ENCODE data around the gene NOTUM. TPM values are rescaled to one million over a fixed set of nuclear protein-coding genes. Genes with fewer than 3 reads are reported as not detected.

Gene NOTUM
- total and polyA plus RNA-seq, 4 experiments from 2014 or later: not detected

- intact Hi-C loops (cut with micrococcal nuclease): loop anchor here (1.0 to 2.0 kb wide), 2 partner anchors 10 to 57 kb away; partner anchors contain the start of genes MAFG and P4HB
- Histone ChIP-seq H3K36me3 (ENCODE audit: insufficient read depth, low read length) (peaks cover 33% of the 10 kb centered on the region), H3K27ac (ENCODE audit: low read depth, low read length) (peak within 1 kb of the TSS; percentile 64), H3K4me1 (ENCODE audit: insufficient read depth, low read length) (peaks cover 27% of the 10 kb centered on the region), H3K4me3 (ENCODE audit: low read length in 2 of 2) (peak within 1 kb of the TSS; percentile 30 to 66), H3K9me3 (ENCODE audit: control insufficient read depth in 1 of 2, low read length in 2 of 2) (no peaks in the 10 kb centered on the region), H3K27me3 (ENCODE audit: insufficient read depth, low read length) (no peaks in the 10 kb centered on the region)
- ChIA-PET POLR2A (ENCODE audit: partially characterized antibody) (interaction anchor here (0.8 to 2.8 kb wide), 11 partner anchors 9 to 181 kb away, joined by 3 to 33 read pairs (median 4); partner anchors contain the start of genes ARHGDIA, MAFG and NPB), CTCF (ENCODE audit: partially characterized antibody) (interaction anchor here (0.9 to 1.1 kb wide), 2 partner anchors 10 to 25 kb away, joined by 4 to 5 read pairs; partner anchors contain the start of gene MAFG)
- DNase-seq: peak; percentile 79 to 81 (median 80)
- peak within 1 kb of the TSS; percentile 86 to 95 (median 92) for H3K4me3 Mint-ChIP-seq
- no peaks in the 10 kb centered on the region for H3K9me3 Mint-ChIP-seq
- peak within 1 kb of the TSS; percentile 80 to 94 (median 90) for H3K27ac Mint-ChIP-seq
- H3K36me3 Mint-ChIP-seq: peaks cover 16 to 36% of the 10 kb centered on the region in 2 donors
- no peaks in the 10 kb centered on the region for H3K27me3 Mint-ChIP-seq
- peaks cover 13 to 42% (median 26%) of the 10 kb centered on the region in 4 donors for H3K4me1 Mint-ChIP-seq
Observed at GRCh38 chr17:81917565-81918332, 43.2 kb downstream of the NOTUM start, which contains the start of gene SIRT7. SIRT7 (minus strand) TSS chr17:81918176; CDS start chr17:81918131, 45 bp downstream.

DNA sequence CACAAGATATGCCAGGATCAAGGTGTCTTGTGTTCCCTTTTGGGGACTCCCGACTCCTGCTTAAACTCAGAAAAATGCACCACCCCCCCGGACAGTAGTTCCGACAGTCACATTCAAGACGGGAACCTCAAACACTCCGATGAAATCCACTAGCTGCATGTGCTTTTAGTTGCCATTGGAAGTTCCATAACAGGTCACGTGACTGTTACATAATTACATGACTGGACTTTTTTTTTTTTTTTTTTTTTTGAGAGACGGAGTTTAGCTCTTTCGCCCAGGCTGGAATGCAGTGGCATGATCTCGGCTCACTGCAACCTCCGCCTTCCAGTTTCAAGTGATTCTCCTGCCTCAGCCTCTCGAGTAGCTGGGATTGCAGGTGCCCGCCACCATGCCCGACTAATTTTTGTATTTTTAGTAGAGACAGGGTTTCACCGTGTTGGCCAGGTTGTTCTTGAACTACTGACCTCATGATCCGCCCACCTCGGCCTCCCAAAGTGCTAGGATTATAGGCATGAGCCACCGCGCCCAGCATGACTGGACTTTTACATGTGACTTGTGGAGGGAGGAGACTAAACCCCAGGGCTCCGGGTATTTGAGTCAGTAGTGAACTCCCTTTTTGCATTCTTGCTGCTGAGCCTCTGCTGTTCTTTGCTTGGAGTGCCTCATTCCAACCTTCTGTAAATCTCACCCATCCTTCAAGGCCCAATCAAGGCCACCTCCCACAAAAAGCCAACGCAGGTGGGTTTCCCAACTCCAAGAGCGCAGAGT, 44.6 kb downstream of the NOTUM start:
- no peaks in the 10 kb centered on the region for H3K9me3 ChIP-seq (ENCODE audit: control insufficient read depth in 1 of 2, low read length in 2 of 2)
- Mint-ChIP-seq H3K4me1 (peaks cover 13 to 44% (median 30%) of the 10 kb centered on the region in 4 donors), H3K27me3 (no peaks in the 10 kb centered on the region), H3K36me3 (peaks cover 17 to 43% of the 10 kb centered on the region in 2 donors), H3K9me3 (no peaks in the 10 kb centered on the region), H3K27ac (peak overlapping the region; percentile 29 to 94 (median 79)), H3K4me3 (peak overlapping the region; percentile 80 to 91 (median 86))
- H3K4me1 ChIP-seq (ENCODE audit: insufficient read depth, low read length): peaks cover 33% of the 10 kb centered on the region
- H3K27ac ChIP-seq (ENCODE audit: low read depth, low read length): peak overlapping the region; percentile 64
- intact Hi-C loops (cut with micrococcal nuclease): no loop called here
- H3K36me3 ChIP-seq (ENCODE audit: insufficient read depth, low read length): peaks cover 43% of the 10 kb centered on the region
- peak overlapping the region in 1 of 2 donors; percentile 66 for H3K4me3 ChIP-seq (ENCODE audit: low read length in 2 of 2)
- ChIA-PET POLR2A (ENCODE audit: partially characterized antibody) (interaction anchor here (1.2 to 2.8 kb wide), 7 partner anchors 11 to 82 kb away, joined by 3 to 33 read pairs (median 5); partner anchors contain the start of genes ARHGDIA, MAFG and NPB), CTCF (ENCODE audit: partially characterized antibody) (interaction anchor here (0.7 to 1.1 kb wide), 2 partner anchors 24 to 43 kb away, joined by 3 to 5 read pairs; no protein-coding TSS in a partner anchor)
- no peaks in the 10 kb centered on the region for H3K27me3 ChIP-seq (ENCODE audit: insufficient read depth, low read length)
- no peak for DNase-seq

DNA sequence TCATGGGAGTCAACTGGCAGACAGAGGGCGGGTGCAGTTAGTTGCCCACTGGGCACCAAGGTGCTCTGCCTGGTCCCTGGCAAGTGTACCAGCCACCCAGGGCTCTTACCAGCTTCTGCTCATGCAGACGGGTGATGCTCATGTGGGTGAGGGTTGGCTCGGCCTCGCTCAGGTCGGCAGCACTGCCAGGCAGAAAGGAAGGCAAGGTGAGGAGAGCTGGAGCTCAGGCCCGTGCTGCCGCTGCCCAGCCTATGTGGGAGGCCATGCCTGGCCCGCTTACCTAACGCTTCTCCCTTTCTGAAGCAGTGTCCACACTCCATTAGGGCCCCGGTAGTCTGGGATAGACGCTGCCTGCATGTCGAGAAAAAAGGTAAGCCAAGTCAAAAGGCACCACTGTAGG, 45.7 kb downstream of the NOTUM start:
- Histone ChIP-seq H3K4me1 (ENCODE audit: insufficient read depth, low read length) (peaks cover 37% of the 10 kb centered on the region), H3K36me3 (ENCODE audit: insufficient read depth, low read length) (peaks cover 43% of the 10 kb centered on the region), H3K27me3 (ENCODE audit: insufficient read depth, low read length) (no peaks in the 10 kb centered on the region), H3K4me3 (ENCODE audit: low read length in 2 of 2) (no peak overlapping the region), H3K27ac (ENCODE audit: low read depth, low read length) (no peak overlapping the region), H3K9me3 (ENCODE audit: control insufficient read depth in 1 of 2, low read length in 2 of 2) (no peaks in the 10 kb centered on the region)
- ChIA-PET CTCF (ENCODE audit: partially characterized antibody) (no interaction called here), POLR2A (ENCODE audit: partially characterized antibody) (interaction anchor here (1.1 to 1.2 kb wide), 2 partner anchors 10 to 107 kb away, joined by 4 read pairs; partner anchors contain the start of gene CENPX)
- intact Hi-C loops (cut with micrococcal nuclease): no loop called here
- peak overlapping the region in 1 of 8 donors; percentile 17 for H3K4me3 Mint-ChIP-seq
- H3K27ac Mint-ChIP-seq: no peak overlapping the region
- peaks cover 13 to 47% (median 30%) of the 10 kb centered on the region in 4 donors for H3K4me1 Mint-ChIP-seq
- DNase-seq: no peak
- peaks cover 17 to 43% of the 10 kb centered on the region in 2 donors for H3K36me3 Mint-ChIP-seq
- no peaks in the 10 kb centered on the region for H3K9me3 Mint-ChIP-seq
- no peaks in the 10 kb centered on the region for H3K27me3 Mint-ChIP-seq

GRCh38 chr17:81914103-81914850, 46.7 kb downstream of the NOTUM start:
- H3K9me3 Mint-ChIP-seq: no peaks in the 10 kb centered on the region
- CTCF ChIA-PET (ENCODE audit: partially characterized antibody): no interaction called here
- no peak for DNase-seq
- Histone ChIP-seq H3K27ac (ENCODE audit: low read depth, low read length) (no peak overlapping the region), H3K9me3 (ENCODE audit: control insufficient read depth in 1 of 2, low read length in 2 of 2) (no peaks in the 10 kb centered on the region), H3K4me1 (ENCODE audit: insufficient read depth, low read length) (peaks cover 42% of the 10 kb centered on the region), H3K27me3 (ENCODE audit: insufficient read depth, low read length) (no peaks in the 10 kb centered on the region), H3K4me3 (ENCODE audit: low read length in 2 of 2) (no peak overlapping the region), H3K36me3 (ENCODE audit: insufficient read depth, low read length) (peaks cover 48% of the 10 kb centered on the region)
- H3K27ac Mint-ChIP-seq: no peak overlapping the region
- peaks cover 17 to 44% of the 10 kb centered on the region in 2 donors for H3K36me3 Mint-ChIP-seq
- peaks cover 13 to 56% (median 28%) of the 10 kb centered on the region in 4 donors for H3K4me1 Mint-ChIP-seq
- POLR2A ChIA-PET (ENCODE audit: partially characterized antibody): interaction anchor here (1.1 to 2.4 kb wide), 4 partner anchors 22 to 108 kb away, joined by 3 to 7 read pairs (median 4); partner anchors contain the start of genes ANAPC11 and CENPX
- no peaks in the 10 kb centered on the region for H3K27me3 Mint-ChIP-seq
- H3K4me3 Mint-ChIP-seq: no peak overlapping the region
- intact Hi-C loops (cut with micrococcal nuclease): no loop called here

DNA sequence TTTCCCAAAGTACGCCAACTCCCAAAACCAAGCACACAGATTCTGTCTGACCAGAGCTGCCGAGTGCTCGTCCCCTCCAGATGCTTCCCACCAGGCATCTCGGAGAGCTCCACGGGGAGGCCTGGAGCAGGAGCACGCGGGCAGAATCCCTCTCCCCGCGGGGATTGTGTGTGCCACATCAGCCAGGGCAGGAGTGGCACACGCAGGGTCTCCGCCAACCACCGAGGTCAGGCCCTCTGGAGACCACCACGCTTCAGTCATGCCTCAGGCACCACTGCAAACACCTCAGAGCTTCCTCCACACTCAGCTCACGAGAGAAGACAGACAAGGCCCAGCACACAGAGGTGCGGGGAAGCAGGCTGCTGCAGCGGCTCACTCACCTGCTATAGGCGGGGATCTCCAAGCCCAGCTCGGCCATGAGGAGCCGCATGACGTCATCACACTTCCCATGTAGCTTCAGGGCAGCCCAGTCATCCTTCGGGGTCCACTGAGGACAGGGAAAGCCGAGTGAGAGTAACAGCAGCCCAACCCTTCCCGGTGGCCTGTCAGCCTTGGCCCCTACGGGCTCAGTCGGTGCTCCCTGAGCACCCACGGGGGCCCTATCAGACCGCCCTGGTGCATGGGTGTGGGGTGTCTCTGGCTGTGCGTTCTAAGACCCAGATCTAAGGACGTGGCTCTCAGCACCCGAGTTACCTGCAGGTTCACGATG, 47.4 kb downstream of the NOTUM start:
- no peak for DNase-seq
- H3K4me3 Mint-ChIP-seq: peak overlapping the region in 2 of 8 donors; percentile 29 to 72
- peaks cover 13 to 51% (median 24%) of the 10 kb centered on the region in 4 donors for H3K4me1 Mint-ChIP-seq
- H3K27ac Mint-ChIP-seq: peak overlapping the region in 1 of 7 donors; percentile 63
- ChIA-PET POLR2A (ENCODE audit: partially characterized antibody) (interaction anchor here (0.8 to 2.4 kb wide), 8 partner anchors 11 to 47 kb away, joined by 3 to 10 read pairs (median 3); partner anchors contain the start of genes ANAPC11 and MAFG), CTCF (ENCODE audit: partially characterized antibody) (interaction anchor here (1.2 kb wide), 1 partner anchor 13 kb away, joined by 3 read pairs; no protein-coding TSS in a partner anchor)
- Histone ChIP-seq H3K4me3 (ENCODE audit: low read length in 2 of 2) (no peak overlapping the region), H3K4me1 (ENCODE audit: insufficient read depth, low read length) (peaks cover 40% of the 10 kb centered on the region), H3K27ac (ENCODE audit: low read depth, low read length) (no peak overlapping the region), H3K27me3 (ENCODE audit: insufficient read depth, low read length) (no peaks in the 10 kb centered on the region), H3K36me3 (ENCODE audit: insufficient read depth, low read length) (peaks cover 49% of the 10 kb centered on the region), H3K9me3 (ENCODE audit: control insufficient read depth in 1 of 2, low read length in 2 of 2) (no peaks in the 10 kb centered on the region)
- intact Hi-C loops (cut with micrococcal nuclease): no loop called here
- H3K36me3 Mint-ChIP-seq: peaks cover 17 to 44% of the 10 kb centered on the region in 2 donors
- H3K27me3 Mint-ChIP-seq: no peaks in the 10 kb centered on the region
- no peaks in the 10 kb centered on the region for H3K9me3 Mint-ChIP-seq

All from CD4-positive, alpha-beta memory T cell (primary cell).